ENCODE results near the gene ARHGEF28. TPM values are rescaled to one million over a fixed set of nuclear protein-coding genes. Genes with fewer than 3 reads are reported as not detected.

ARHGEF28 gene
- total and polyA plus RNA-seq, 2 donors (not counting 1 experiment from before 2014, with no cell fraction given), result 2.3 to 34.3 TPM

DNA sequence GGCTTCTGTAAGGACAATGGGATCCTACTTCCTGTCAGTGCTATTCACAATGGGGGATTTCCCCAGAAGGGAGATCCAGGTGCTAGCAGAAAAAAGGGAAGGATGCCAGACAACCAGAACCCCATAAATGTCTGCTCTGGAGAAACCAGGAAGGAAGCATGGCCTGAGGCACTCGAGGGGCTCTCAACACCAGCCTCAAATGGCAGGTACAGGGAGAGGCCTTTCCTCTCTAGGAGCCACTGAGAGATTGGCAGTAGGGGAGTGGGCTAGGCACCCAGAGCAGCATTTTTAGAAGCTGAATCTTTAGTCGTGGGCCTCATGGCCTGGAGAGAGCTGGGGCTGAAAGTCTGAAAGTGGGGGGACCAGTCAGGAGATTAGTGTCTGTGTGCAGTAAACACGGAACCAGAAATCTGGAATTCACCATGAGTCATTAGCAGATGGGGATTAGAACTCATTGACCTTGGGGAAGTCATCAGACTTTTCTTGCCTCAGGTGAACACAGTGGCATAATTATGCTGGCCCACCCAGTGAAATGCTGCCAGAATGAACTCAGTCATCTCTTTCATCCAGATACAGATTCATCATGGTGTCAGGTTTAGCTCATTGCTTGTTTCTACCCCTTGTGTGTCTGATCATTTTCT, 28.3 kb downstream of the ARHGEF28 start:
- no peak overlapping the region for H3K4me3 ChIP-seq (replicated peaks in 1 of 4; ENCODE audit: control extremely low read depth in 1 of 4, insufficient read depth in 1 of 4, low read depth in 3 of 4, low read length in 4 of 4)
- no peaks in the 10 kb centered on the region for H3K9me3 ChIP-seq (ENCODE audit: control insufficient read depth, insufficient read depth, low read depth, low read length)
- H3K27me3 ChIP-seq (ENCODE audit: control insufficient read depth, insufficient read depth, low read length), result no peaks in the 10 kb centered on the region
- H3K4me1 ChIP-seq (ENCODE audit: control insufficient read depth, extremely low read depth, insufficient read depth, low read length), result peaks cover 3% of the 10 kb centered on the region
- H3K36me3 ChIP-seq (ENCODE audit: control insufficient read depth, insufficient read depth, low read length), result no peaks in the 10 kb centered on the region
- H4K20me1 ChIP-seq (ENCODE audit: control insufficient read depth, extremely low read depth, insufficient read depth, low read length), result no peaks in the 10 kb centered on the region
- peak overlapping the region; percentile 56 for H3K27ac ChIP-seq (ENCODE audit: insufficient read depth, low read length)
- H3K79me2 ChIP-seq (ENCODE audit: control insufficient read depth, insufficient read depth, low read length), result peaks cover 5% of the 10 kb centered on the region
- no peak overlapping the region for H3K9ac ChIP-seq (ENCODE audit: insufficient read depth, low read length)
- peak overlapping the region; percentile 16 for H3K4me2 ChIP-seq (ENCODE audit: extremely low read depth, insufficient read depth, low read length)
- peak in 1 of 2 donors; percentile 50 for DNase-seq (ENCODE audit: low read depth in 2 of 2)
- TF ChIP-seq, protein P1, sequence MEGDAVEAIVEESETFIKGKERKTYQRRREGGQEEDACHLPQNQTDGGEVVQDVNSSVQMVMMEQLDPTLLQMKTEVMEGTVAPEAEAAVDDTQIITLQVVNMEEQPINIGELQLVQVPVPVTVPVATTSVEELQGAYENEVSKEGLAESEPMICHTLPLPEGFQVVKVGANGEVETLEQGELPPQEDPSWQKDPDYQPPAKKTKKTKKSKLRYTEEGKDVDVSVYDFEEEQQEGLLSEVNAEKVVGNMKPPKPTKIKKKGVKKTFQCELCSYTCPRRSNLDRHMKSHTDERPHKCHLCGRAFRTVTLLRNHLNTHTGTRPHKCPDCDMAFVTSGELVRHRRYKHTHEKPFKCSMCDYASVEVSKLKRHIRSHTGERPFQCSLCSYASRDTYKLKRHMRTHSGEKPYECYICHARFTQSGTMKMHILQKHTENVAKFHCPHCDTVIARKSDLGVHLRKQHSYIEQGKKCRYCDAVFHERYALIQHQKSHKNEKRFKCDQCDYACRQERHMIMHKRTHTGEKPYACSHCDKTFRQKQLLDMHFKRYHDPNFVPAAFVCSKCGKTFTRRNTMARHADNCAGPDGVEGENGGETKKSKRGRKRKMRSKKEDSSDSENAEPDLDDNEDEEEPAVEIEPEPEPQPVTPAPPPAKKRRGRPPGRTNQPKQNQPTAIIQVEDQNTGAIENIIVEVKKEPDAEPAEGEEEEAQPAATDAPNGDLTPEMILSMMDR (conservative IDR thresholded peaks at IDR 0.05 in 1 of 2, IDR thresholded peaks at IDR 0.05 in 1 of 2; ENCODE audit: low read depth in 1 of 2, low read length in 2 of 2), result no peak
- no peak for TF ChIP-seq EZH2 (IDR thresholded peaks at IDR 0.05; ENCODE audit: low read length, missing control alignments)
- no peak overlapping the region for H2AFZ ChIP-seq (ENCODE audit: low read length)

DNA sequence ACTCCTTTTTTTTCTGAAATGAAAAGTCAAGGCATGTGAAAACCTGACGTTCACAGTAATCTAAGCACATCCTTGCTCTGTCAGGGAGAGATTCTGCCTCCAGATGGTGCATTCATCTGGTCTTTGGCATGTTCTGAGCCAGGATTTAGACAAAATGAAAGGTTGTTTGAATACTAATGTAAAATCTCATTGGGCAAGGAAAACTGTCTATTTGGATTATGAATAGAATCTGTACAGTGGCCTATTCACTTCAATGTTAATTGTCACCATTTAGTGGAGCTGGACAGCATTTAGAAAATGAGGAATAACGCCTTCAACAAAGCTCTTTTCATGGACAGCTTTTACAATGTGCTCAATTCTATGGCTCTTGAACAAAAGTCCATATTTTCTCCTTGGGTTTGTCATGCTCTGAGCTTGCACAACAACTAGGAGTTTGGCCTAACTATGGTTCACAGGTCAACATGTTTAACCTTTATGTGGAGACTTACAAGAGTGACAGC, 28.9 kb downstream of the ARHGEF28 start:
- H3K27me3 ChIP-seq (ENCODE audit: control insufficient read depth, insufficient read depth, low read length), result no peaks in the 10 kb centered on the region
- H2AFZ ChIP-seq (ENCODE audit: low read length), result no peak overlapping the region
- H4K20me1 ChIP-seq (ENCODE audit: control insufficient read depth, extremely low read depth, insufficient read depth, low read length), result no peaks in the 10 kb centered on the region
- no peaks in the 10 kb centered on the region for H3K9me3 ChIP-seq (ENCODE audit: control insufficient read depth, insufficient read depth, low read depth, low read length)
- H3K79me2 ChIP-seq (ENCODE audit: control insufficient read depth, insufficient read depth, low read length), result peaks cover 3% of the 10 kb centered on the region
- peaks cover 3% of the 10 kb centered on the region for H3K4me1 ChIP-seq (ENCODE audit: control insufficient read depth, extremely low read depth, insufficient read depth, low read length)
- H3K36me3 ChIP-seq (ENCODE audit: control insufficient read depth, insufficient read depth, low read length), result no peaks in the 10 kb centered on the region
- TF ChIP-seq, protein P1 (conservative IDR thresholded peaks at IDR 0.05 in 1 of 2, IDR thresholded peaks at IDR 0.05 in 1 of 2; ENCODE audit: low read depth in 1 of 2, low read length in 2 of 2), result no peak
- TF ChIP-seq EZH2 (IDR thresholded peaks at IDR 0.05; ENCODE audit: low read length, missing control alignments), result no peak
- no peak overlapping the region for H3K4me3 ChIP-seq (replicated peaks in 1 of 4; ENCODE audit: control extremely low read depth in 1 of 4, insufficient read depth in 1 of 4, low read depth in 3 of 4, low read length in 4 of 4)
- no peak overlapping the region for H3K27ac ChIP-seq (ENCODE audit: insufficient read depth, low read length)
- H3K9ac ChIP-seq (ENCODE audit: insufficient read depth, low read length), result no peak overlapping the region
- no peak overlapping the region for H3K4me2 ChIP-seq (ENCODE audit: extremely low read depth, insufficient read depth, low read length)
- no peak for DNase-seq (ENCODE audit: low read depth in 2 of 2)

DNA sequence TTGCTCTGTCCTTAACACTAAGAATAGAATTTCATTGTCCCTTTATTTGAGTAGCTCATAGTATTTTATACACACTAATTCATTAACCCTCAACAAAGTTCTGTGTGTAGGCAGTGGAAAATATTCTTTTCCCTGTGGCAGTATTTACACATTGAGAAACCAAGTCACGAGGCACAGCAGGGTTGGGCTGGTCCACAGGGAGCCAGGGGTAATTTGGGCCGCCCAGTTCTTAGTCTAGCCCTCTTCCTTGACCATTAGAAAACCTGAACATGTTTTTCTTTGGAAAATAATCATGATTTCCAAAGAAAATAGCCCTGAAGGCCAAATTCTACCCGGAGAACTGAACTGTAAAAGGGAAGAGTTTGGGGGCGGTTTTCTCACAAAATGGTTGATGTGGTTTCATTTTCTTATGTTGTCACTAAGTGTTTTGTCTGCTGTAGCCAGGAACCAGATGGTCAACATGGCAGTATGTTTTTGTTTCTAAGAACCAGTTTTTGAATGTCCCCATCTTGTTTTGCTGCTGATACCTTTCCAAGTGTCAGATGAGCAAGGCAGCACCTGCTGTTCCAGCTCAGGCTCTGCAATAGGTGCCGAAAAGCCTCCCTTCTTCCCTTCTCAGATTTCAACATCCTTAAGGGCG, 29.6 kb downstream of the ARHGEF28 start:
- Histone ChIP-seq H3K4me3 (replicated peaks in 1 of 4; ENCODE audit: control extremely low read depth in 1 of 4, insufficient read depth in 1 of 4, low read depth in 3 of 4, low read length in 4 of 4) (no peak overlapping the region), H4K20me1 (ENCODE audit: control insufficient read depth, extremely low read depth, insufficient read depth, low read length) (no peaks in the 10 kb centered on the region), H3K4me2 (ENCODE audit: extremely low read depth, insufficient read depth, low read length) (peak overlapping the region; percentile 8), H3K79me2 (ENCODE audit: control insufficient read depth, insufficient read depth, low read length) (peaks cover 1% of the 10 kb centered on the region), H3K9ac (ENCODE audit: insufficient read depth, low read length) (no peak overlapping the region), H3K27ac (ENCODE audit: insufficient read depth, low read length) (no peak overlapping the region), H3K9me3 (ENCODE audit: control insufficient read depth, insufficient read depth, low read depth, low read length) (no peaks in the 10 kb centered on the region), H3K36me3 (ENCODE audit: control insufficient read depth, insufficient read depth, low read length) (no peaks in the 10 kb centered on the region), H3K4me1 (ENCODE audit: control insufficient read depth, extremely low read depth, insufficient read depth, low read length) (peaks cover 3% of the 10 kb centered on the region), H2AFZ (ENCODE audit: low read length) (no peak overlapping the region), H3K27me3 (ENCODE audit: control insufficient read depth, insufficient read depth, low read length) (no peaks in the 10 kb centered on the region)
- no peak for DNase-seq (ENCODE audit: low read depth in 2 of 2)
- TF ChIP-seq, protein P1 (conservative IDR thresholded peaks at IDR 0.05 in 1 of 2, IDR thresholded peaks at IDR 0.05 in 1 of 2; ENCODE audit: low read depth in 1 of 2, low read length in 2 of 2), result no peak
- no peak for TF ChIP-seq EZH2 (IDR thresholded peaks at IDR 0.05; ENCODE audit: low read length, missing control alignments)

Measured in fibroblast of lung (primary cell).